NCI-H2029 treated with DMSO at 0.1 percent for 48 hours (cell line): ENCODE data around the gene SAMD1.
"Not testable (repeated sequence)": the region's sequence is repeated elsewhere in the genome, so short reads cannot be mapped to it uniquely, and the experiment has no call there.

ENCODE experiments used
- DNase-seq: peaks from one replicate; lab custom pipeline; 2025; lab: John Stamatoyannopoulos, UW

SAMD1 gene

DNA sequence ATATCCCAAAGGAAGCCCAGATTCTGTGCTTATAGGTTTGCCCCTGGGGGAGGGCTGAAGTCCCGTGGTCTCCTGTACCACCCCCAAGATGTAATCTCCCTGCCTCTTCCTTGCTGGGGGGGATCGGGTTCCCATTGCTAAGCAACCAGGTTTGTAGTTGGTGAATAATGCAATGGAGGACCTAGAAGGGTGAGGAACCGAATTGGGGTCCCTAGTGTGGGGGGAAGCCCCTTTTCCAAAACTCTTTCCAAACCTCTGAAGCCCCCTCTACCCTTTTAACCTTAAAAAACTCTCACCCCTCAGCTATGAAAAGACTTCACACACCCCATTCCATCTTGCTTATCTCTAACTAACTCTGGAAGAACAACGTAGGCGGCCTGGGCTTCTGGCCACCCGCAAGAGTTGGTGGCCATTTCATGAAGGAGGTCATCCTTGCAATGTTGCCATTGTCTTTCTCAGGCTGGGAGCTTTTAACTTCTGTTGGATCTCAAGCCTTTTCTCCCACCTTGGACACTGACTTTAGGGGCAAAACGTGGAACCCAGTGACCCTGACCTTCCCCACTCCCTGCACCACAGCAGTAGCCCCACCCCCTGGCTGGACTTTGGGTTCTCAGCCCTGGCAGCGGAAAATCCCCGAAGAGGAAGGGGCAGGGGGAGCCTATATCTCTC lies 29.3 kb downstream of the SAMD1 start:
- no peak for DNase-seq

DNA sequence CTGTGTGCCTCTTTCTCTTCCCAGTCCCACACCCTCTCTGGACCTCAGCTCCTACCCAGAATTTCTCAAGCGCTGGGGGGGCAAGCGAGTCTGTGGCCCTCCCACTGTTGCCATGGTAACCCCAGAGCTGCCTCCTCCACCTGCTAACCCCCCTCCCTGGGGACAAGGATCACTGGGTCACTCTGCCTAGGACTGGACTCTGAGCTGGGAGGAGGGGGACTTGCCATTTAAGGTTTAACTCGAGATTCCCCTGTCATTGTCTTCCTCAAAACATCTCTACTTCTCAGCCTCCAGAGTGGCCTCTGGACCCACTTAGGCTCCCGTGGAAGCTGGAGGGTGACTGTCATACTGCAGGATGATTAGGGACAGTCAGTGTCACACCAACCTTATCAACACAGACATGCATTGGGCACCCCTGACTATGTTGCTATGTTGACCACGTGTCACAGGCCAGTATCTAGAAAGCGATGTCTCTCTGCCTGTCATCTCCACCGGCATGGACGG lies 30.8 kb downstream of the SAMD1 start:
- DNase-seq, result no peak

DNA sequence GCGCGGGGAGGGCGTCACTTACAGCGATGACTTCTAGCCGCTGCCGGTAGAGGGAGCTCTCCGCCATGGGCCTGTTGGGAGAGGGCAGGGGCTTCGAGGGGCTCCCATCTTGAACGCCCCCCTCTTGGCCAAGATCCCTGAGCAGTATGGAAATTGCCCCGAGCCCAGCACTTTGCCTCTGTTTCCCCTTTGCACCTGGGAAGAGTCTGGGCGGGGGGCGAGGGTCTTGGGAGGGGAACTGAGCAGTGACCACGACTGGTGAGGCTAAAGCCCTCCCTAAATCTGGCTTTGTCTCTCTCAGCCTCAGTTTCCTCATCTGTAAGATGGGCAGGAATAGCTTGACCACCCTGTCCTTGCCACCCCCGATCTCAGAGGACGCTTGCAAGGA lies 31.5 kb downstream of the SAMD1 start:
- no peak for DNase-seq

DNA sequence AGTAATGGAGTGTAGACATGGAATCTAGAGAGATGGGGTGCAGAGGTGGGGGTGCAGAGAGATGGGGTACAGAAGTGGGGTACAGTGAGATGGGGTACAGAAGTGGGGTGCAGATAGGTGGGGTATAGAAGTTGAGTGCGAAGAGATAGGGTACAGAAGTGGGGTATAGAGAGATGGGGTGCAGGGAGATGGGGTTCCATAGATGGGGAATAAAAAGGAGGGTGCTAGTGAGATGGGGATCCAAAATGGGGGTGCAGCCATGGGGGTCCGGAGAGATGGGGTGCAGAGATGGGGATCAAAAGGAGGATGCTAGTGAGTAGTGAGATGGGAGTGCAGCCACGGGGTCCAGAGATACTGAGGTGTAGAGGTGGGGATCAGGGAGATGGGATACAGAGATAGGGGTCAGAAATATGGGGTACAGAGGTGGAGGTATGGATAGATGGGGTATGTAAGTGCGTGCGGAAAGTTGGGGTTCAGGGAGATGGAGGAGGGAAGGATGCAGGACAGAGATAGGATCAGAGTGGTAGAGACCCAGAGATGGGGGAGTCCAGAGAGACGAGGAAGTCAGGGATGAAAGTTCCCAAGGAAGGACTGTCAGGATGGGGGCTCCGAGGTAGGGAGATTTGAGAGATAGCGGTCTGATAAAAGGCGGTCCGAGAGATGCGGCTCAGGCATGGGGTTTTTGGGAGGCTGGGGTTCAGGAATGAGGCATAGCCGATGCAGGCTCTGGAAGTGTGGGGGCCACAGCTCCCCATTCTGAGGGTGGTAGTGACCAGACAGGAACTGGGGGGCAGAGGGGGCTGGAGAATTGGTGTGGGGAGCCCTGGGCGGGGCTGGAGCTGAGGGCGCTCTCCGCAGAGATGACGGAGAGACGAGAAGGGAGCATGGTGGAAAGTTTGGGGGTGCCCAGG lies 32.1 kb downstream of the SAMD1 start:
- no peak for DNase-seq

DNA sequence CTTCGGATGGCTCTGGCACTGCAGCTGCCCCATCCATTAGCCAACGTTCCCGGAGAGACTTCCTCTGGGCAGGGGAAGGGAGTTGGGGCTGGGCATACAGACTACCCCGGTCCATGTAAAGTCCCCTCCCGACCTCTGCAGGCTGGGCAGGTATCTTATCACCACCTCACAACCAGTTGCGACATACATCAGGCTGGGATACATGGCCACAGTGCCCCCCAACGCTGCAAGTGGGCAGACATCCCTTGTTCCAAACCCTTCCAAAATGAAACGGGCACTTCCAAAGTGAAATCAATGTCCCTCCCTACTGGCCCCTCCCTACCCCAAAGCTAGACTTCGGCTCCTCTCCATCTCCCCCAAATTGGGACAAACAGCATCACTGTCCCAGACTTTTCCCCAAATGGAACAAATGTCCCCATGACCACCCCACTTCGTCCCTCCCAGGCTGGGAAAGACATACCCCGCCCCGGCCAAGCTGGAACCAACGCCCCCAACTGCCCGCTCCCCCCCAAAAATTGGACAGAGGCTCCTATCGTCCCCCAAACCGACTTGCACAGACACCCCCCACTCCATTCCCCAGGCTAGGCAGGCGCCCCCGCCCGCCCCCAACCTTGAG lies 33.7 kb downstream of the SAMD1 start:
- no peak for DNase-seq

DNA sequence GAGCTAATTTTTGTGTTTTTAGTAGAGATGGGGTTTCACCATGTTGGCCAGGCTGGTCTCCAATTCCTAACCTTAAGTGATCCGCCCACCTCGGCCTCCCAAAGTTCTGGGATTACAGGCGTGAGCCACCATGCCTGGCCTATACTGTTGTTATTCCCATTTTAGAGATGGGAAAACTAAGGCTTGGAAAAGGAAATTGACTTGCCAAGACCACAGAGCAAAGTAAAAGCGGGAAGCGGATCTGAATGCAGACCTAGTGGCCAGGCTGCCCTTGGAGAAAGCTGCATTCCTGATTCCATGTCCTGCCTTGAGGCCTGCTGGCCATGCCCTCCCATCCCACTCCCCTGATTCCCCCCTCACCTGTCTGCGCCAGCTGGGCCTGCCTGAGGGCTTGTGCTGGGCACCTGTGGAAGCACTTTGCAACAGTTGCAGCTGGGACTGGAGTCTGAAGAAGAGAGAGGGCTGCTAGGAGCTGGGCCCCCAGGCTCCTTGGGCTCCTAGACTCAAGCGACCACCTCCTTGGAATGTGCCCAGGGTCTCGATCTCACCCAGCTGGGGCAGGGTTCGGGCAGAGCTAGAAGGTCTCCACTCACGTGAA lies 34.4 kb downstream of the SAMD1 start:
- DNase-seq, result no peak

DNA sequence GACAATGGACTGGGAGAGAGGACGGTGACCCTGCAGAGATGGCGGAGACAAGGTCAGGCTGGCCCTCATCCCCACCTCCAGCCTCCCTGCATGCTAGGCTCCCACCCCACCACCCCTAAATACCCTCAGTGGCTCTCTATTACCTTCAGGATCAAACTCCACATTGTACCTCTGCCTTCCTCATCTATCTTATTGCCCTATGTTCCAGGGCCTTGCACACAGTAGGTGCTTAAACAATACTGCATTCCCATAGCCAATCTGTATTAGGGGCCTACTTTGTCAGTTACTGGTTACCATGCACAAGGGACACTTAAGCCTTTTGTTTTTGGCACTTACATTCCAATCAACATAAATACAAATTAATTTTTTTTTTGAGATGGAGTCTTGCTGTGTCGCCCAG lies 35.2 kb downstream of the SAMD1 start:
- DNase-seq, result no peak

DNA sequence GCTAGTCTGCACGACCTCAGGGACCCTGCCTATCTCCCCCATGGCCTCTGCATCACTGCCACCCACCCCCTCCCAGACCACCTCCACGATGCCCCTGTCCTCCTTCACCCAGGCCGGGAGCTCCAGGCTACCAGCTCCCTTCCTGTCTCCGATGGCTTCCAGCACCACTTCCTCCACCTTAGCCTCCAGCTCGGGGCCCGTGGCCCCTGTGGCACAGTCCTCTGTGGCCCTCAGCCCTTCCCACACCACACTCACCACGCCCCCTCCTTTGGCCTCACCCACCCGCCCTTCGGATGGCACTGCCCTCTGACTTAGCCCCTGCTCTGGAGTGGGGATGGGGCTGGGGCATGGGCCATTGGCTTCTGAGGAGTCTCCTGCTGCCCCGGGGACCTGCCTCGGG lies 35.8 kb downstream of the SAMD1 start:
- no peak for DNase-seq

DNA sequence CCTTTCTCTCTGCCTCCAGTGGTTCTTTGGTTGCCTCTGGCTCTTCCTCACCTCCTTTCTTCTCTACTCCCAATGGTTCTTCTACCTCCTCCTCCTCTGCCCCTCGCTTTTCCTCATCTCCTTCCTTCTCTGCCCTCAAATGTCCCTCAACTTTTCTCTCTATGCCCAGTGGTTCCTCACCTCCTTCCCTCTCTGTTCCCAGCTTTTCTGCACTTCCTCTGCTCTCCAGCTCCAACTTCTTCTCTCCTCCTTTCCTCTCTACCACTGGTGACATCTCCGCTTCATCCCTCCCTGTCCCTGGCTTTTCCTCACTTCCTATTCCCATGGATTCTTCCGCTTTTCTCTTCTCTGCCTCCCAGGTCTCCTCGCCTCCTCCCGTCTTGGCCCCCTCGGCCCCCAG lies 36.5 kb downstream of the SAMD1 start:
- no peak for DNase-seq

DNA sequence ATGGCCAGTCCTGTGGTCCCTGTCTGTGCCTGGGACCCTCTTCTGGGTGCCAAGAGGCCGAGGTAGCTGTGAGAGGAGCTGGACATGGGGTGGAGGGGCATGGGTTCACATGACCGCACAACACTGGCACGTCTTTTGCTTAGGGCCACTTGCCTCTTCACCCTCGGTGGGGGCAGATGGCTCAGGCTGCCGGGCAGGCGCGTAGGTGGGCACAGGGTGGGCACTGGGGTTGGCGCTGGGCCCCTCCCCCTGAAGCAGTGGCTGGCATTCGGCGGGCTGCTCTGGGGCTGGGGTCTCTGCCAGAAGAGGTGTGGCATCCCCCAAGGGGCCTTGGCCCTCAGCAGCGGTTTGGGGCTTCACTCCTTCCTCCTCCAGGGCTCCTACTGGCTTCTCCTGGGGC lies 37.1 kb downstream of the SAMD1 start:
- no peak for DNase-seq

DNA sequence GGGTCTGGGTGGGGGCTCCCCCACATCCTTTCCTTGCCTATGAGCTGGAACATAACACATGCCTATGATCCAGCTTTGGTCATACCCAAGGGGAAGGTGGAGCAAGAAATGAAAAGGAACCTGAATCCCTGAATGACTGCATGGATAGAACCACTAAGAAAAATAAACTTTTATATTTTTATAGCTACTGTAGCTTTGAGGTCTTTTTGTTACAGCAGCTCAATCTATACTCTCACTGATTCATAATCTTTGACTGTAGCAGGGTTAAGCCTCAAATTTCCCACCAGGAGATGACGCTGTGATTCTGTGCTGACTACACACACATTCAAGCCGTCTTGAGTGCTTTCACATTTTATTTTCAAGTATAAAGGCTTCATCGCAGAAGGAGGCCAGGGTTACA lies 37.5 kb downstream of the SAMD1 start:
- no peak for DNase-seq

DNA sequence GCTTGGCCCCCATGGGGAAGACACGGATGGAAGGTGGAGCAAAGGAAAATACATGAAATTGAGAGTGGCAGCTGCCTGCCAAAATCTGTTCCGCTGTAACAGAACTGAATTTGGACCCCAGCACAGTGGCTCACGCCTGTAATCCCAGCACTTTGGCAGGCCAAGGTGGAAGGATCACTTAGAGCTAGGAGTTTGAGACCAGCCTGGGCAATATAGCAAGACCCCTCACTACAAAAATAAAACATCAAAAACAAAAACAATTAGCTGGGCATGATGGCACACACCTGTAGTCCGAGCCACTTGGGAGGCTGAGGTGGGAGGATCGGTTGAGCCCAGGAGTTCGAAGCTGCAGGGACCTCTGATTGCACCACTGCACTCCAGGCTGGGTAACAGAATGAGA lies 38.1 kb downstream of the SAMD1 start:
- no peak for DNase-seq

DNA sequence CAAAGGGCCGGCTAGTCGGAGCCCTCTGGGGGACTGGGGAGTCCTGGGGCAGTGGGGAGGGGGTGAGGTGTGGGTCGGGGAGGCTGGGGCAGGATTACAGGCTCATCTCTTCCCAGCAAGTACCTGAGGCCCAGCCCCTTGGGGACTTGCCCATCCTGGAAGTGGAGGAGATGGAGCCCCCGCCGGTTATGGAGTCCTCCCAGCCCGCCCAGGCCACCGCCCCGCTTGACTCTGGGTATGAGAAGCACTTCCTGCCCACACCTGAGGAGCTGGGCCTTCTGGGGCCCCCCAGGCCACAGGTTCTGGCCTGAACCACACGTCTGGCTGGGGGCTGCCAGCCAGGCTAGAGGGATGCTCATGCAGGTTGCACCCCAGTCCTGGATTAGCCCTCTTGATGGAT lies 38.6 kb downstream of the SAMD1 start:
- no peak for DNase-seq

DNA sequence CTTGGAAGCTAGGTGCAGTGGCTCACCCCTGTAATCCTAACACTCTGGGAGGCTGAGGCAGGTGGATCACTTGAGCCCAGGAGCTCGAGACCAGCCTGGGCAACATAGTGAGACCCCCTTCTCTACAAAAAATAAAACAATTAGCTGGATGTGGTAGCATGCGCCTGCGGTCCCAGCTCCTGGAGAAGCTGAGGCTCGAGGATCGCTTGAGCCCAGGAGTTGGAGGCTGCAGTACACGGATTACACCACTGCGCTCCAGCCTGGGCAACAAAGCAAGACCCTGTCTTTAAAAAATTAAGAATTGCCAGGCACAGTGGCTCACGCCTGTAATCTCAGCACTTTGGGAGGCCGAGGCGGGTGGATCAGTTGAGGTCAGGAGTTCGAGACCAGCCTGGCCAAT lies 39.6 kb downstream of the SAMD1 start:
- DNase-seq, result not testable (repeated sequence)

DNA sequence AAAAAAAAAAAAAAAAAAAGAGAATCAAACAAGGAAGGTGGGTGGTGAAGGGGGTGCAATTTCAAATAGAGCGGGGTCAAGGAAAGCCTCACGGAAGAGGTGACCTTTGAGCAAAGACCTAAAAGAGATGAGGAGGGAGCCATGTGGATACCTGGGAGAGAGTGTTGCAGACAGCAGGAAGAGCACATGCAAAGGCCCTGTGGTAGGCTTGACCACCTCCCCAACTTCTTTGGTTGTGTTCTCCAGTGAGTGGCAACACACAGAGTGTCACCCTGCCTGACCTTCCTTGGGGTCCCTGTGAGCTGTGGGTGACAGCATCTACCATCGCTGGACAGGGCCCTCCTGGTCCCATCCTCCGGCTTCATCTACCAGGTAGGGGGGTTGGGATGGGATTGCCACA lies 40.0 kb downstream of the SAMD1 start:
- DNase-seq, result no peak

DNA sequence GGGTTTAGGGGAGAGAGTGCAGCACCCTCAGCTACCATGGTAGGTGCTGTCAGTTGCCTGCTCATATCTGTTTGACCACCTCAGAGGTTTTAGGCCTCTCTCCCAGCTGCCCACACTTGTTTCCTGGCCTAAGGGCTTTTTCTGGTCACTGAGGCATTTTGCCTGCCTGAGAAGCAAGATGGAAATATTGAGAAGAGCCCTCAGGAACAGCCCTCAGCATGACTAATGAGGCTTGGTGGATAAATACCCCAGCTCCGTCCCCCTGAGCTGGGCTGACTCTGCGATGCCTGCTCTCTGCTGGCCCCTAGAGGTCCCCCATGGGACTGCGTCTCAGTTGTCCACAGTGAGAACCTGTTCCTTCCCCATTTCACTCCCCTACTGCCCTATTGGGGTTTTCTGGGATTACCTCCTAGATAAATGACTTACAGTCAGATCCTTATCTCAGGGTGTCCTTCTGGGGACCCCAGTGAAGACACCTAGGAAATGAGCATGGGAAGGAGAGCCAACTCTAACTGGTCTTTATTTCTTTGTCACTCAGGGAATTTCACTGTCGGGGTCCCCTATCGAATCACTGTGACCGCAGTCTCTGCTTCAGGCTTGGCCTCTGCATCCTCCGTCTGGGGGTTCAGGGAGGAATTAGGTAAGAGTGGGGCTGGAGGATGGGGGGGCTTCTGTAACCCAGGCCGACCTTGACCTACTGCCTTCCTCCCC lies 42.0 kb downstream of the SAMD1 start:
- DNase-seq, result no peak

DNA sequence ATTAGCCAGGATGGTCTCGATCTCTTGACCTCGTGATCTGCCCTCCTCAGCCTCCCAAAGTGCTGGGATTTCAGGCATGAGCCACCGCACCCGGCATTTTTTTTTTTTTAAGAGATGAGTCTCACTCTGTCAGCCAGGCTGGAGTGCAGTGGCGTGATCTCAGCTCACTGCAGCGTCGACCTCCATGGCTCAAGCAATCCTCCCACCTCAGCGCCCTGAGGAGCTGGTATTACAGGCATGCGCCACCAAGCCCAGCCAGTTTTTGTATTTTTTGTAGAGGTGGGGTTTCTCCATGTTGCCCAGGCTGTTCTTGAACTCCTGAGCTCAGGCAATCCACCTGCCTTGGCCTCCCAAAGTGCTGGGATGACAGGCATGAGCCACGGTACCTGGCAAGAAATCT lies 42.7 kb downstream of the SAMD1 start:
- DNase-seq, result not testable (repeated sequence)

DNA sequence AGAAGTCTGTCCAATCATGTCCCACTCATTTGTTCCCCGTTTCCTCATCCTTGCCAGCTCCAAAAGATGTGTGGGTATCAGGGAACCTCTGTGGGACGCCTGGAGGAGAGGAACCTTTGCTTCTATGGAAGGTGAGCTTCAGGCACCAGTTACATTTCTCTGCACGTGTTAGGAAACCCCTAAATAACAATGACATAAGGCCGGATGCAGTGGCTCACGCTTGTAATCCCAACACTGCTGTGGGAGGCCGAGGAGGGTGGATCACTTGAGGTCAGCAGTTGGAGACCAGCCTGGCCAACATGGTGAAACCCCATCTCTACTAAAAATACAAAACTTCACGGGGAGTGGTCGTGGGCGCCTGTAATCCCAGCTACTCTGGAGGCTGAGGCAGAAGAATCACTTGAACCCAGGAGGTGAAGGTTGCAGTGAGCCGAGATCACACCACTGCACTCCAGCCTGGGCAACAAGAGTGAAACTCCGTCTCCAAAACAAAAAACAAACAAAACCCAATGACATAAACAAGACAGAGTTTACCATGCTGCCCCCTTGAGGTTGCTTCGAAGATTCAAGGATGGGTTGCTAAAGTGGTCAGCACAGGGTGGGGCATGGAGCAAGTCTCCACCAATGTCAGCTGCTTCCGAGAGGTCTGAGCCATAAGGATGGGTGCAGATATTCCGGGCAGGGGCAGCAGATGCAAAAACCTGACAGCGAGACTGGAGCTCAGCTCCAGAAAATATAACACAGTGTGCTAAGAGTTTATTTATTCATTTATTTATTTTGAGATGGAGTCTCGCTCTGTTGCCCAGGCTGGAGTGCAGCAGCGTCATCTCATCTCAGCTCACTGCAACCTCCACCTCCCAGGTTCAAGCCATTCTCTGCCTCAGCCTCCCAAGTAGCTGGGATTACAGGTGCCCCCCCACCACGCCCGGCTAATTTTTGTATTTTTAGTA lies 47.6 kb downstream of the SAMD1 start:
- not testable (repeated sequence) for DNase-seq

DNA sequence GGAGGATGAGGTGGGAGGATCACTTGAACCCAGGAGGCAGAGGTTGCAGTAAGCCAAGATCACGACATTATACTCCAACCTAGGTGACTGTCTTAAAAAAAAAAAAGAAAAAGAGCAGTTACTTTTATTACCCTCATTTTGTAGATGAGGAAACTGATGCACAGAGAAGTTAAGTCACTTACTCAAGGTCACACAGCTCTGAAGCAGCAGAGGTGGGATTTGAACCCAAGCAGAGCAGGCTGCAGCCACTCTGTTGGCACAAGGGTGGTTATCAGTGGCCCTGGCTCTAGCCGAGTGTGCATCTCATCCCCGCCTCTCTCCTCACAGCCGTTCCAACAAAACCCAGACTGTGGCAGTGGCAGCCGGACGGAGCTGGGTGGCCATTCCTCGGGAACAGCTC lies 51.4 kb downstream of the SAMD1 start:
- no peak for DNase-seq
